ENCODE results near the gene OR5H1.
"Not testable (repeated sequence)": the region's sequence is repeated elsewhere in the genome, so short reads cannot be mapped to it uniquely, and the experiment has no call there.

OR5H1 gene

DNA sequence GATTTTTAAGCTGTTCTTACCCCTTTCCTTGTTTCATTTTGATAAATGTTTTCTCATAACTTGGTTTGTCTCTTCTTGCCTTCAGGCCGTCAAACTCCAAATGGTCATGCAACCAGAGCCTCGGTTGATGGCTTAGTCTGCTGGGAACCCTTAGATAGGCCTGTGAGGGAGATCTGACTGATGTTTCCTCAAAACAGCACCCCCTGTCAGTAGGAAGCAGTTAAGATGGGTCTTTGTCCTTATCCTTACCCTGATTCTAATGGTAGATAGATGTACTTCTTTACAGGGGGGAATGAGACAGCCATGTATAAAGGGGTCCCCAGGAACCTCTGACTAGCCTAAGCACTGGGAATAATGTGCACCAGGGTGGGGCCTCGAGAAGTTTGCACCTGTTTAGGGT is 16.3 kb upstream of the OR5H1 start:
- TF ChIP-seq, protein P1, sequence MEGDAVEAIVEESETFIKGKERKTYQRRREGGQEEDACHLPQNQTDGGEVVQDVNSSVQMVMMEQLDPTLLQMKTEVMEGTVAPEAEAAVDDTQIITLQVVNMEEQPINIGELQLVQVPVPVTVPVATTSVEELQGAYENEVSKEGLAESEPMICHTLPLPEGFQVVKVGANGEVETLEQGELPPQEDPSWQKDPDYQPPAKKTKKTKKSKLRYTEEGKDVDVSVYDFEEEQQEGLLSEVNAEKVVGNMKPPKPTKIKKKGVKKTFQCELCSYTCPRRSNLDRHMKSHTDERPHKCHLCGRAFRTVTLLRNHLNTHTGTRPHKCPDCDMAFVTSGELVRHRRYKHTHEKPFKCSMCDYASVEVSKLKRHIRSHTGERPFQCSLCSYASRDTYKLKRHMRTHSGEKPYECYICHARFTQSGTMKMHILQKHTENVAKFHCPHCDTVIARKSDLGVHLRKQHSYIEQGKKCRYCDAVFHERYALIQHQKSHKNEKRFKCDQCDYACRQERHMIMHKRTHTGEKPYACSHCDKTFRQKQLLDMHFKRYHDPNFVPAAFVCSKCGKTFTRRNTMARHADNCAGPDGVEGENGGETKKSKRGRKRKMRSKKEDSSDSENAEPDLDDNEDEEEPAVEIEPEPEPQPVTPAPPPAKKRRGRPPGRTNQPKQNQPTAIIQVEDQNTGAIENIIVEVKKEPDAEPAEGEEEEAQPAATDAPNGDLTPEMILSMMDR (IDR thresholded peaks at IDR 0.05; ENCODE audit: control insufficient read depth, extremely low read depth, insufficient read depth), result no peak
- DNase-seq (ENCODE audit: low read depth), result no peak
- H3K4me3 ChIP-seq (ENCODE audit: low read depth, low read length), result no peak overlapping the region

DNA sequence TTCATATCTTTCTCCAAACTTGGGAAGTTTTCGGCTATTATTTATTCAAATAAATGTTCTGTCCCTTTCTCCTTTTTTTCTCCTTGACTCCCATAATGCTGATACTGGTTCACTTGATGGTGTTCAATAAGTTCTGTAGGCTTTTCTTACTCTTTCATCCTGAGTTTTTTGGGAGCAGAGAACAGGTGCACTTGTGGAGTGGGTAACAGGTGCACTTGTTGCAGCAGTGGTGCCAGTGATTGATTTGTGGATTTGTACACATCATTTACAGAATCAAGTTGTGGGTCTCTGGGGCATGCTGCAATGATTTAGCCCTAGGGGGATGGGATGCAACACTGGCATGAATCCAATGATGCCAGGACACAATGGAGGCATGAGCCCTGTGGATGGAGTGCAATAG is 14.8 kb upstream of the OR5H1 start:
- TF ChIP-seq, protein P1 (IDR thresholded peaks at IDR 0.05; ENCODE audit: control insufficient read depth, extremely low read depth, insufficient read depth), result no peak
- no peak for DNase-seq (ENCODE audit: low read depth)
- H3K4me3 ChIP-seq (ENCODE audit: low read depth, low read length), result no peak overlapping the region

DNA sequence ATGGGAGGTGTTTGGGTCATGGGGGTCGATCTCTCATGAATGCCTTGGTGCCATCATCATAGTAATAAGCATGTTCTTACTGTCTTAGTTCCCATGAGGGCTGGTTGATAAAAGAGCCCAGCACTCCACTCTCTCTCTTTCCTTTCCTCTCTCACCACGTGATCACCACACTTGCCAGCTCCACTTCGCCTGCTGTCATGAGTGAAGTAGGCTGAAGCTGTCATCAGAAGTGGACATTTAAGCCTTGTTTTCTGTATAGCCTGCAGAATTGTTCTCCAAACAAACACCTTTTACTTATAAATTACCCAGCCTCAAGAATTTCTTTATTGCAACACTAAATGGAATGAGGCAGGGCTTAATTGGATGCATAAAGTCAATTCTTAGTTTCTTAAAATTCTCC is 6.1 kb downstream of the OR5H1 start:
- DNase-seq (ENCODE audit: low read depth), result no peak
- no peak overlapping the region for H3K4me3 ChIP-seq (ENCODE audit: low read depth, low read length)
- TF ChIP-seq, protein P1 (IDR thresholded peaks at IDR 0.05; ENCODE audit: control insufficient read depth, extremely low read depth, insufficient read depth), result no peak

DNA sequence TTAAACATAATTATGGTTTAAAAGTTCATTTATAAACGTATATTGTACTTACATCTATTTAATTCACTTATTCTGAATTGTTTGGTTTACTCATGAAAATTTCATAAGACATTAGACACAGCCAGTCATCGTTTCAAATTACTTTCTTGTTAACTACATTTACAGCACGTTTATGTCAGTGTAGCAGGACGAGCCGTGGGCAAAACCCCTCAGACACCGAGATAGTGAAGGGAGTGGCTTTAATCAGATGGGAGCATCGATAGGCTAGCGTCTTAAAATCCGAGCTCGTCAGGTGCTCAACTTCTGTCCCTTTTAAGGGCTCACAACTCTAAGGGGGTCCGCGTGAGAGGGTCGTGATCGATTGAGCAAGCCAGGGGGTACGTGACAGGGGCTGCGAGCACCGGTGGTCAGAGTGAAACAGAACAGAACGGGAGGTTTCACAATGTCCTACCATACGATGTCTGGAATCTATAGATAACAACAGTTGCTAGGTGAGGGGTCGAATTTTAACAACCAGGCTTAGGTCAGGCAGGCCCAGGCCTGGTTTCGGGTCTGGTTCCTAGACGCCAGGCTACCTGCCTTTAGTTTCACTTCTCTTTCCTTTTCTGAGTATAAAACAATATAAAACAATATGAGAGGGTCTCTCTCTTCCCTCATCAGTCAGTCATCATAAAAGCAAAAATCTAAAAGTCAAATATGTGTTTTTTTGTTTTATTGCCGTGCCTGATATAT is 7.5 kb downstream of the OR5H1 start:
- H3K4me3 ChIP-seq (ENCODE audit: low read depth, low read length); DNase-seq (ENCODE audit: low read depth): not testable (repeated sequence)

DNA sequence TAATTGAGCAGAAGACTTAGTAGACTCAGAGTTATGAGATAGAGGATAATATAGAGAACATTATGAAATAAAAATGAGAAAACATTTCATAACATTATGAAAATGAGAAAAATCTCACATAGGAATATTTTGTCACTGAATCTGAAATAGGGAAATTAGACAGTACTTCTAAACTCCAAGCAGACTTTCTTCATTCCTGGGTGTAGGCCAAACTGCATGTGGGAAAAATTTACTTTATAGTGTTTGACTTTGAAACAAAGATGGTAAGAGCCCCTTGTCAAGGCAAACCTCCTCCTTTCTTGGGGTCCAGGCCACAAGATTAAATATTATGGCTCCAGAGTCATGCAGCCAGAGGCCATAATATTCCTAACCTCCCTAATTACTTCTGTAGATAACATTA is 10.0 kb downstream of the OR5H1 start:
- DNase-seq (ENCODE audit: low read depth), result no peak
- TF ChIP-seq, protein P1 (IDR thresholded peaks at IDR 0.05; ENCODE audit: control insufficient read depth, extremely low read depth, insufficient read depth), result no peak

DNA sequence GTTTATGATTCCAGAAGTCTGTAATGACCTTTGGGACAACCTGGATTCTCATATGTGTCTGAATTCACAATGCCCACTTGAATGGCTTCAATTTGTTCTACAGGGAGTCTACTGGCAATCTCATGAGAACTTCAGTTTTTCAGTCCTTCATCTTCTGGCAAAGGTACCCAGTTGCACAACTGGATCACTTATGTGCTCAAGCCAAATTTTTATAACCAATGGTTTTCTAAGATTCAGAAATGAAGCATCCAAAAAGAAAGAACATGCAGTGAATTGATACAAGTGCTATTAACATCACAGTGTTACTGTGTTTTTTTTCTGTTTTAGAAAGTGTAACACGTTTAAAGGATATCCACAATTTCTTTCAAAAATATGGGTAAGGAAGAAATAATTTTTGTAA is 16.7 kb downstream of the OR5H1 start, which contains the start of gene OR5H14:
OR5H14 (plus strand) TSS at position 301 of the 400 bp plus-strand sequence. CDS start 1,907 bp downstream, outside the sequence.
- H3K4me3 ChIP-seq (ENCODE audit: low read depth, low read length), result no peak within 1 kb of the TSS
- no peak for DNase-seq (ENCODE audit: low read depth)
- TF ChIP-seq, protein P1 (IDR thresholded peaks at IDR 0.05; ENCODE audit: control insufficient read depth, extremely low read depth, insufficient read depth), result no peak

More for the DNA sequence above, 10.0 kb downstream of the OR5H1 start:
- H3K4me3 ChIP-seq (ENCODE audit: low read depth, low read length), result no peak overlapping the region

DNA sequence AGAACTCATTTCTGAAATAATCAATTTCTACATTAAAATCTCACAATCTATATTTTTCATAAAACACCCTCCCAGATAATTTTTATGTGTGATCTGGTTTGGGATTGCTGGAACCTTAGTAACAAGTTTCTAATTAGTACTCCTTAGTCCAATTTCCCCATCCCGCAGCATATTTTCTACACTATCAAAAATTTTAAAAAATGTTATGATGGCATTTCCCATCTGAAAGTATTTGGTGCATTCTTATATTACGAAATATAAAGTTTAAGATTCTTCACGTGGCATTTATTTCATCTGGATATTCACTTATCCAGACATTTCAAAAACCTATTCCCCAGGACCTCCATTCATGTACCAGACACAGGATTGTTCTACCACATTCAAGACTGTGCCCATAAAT is 18.2 kb downstream of the OR5H1 start:
- H3K4me3 ChIP-seq (ENCODE audit: low read depth, low read length), result no peak overlapping the region
- TF ChIP-seq, protein P1 (IDR thresholded peaks at IDR 0.05; ENCODE audit: control insufficient read depth, extremely low read depth, insufficient read depth), result no peak
- DNase-seq (ENCODE audit: low read depth), result no peak

DNA sequence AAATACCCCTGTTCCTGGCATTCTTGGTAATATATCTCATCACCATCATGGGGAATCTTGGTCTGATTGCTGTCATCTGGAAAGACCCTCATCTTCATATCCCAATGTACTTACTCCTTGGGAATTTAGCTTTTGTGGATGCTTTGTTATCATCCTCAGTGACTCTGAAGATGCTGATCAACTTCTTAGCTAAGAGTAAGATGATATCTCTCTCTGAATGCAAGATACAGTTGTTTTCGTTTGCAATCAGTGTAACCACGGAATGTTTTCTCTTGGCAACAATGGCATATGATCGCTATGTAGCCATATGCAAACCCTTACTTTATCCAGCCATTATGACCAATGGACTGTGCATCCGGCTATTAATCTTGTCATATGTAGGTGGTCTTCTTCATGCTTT is 18.9 kb downstream of the OR5H1 start:
- not testable (repeated sequence) for DNase-seq (ENCODE audit: low read depth); H3K4me3 ChIP-seq (ENCODE audit: low read depth, low read length)

Measured in LNCaP clone FGC (cell line).